ENCODE results near the gene NUCB1. TPM values are rescaled to one million over a fixed set of nuclear protein-coding genes. Genes with fewer than 3 reads are reported as not detected.

NUCB1 gene
- total and polyA plus RNA-seq, 4 donors = 186 to 775 (median 238) TPM

- H3K36me3 ChIP-seq (ENCODE audit: control insufficient read depth in 4 of 4, insufficient read depth in 3 of 4, low read depth in 1 of 4, low read length in 3 of 4) = peaks cover 0 to 12% (median 11%) of the 10 kb centered on the region in 4 donors
- H3K9me3 ChIP-seq (ENCODE audit: control insufficient read depth in 4 of 4, low read length in 3 of 4) = no peaks in the 10 kb centered on the region
- H3K27ac ChIP-seq (ENCODE audit: low read depth in 1 of 2, low read length in 2 of 2) = no peak overlapping the region
- no peaks in the 10 kb centered on the region for H3K27me3 ChIP-seq (ENCODE audit: control insufficient read depth in 4 of 4, insufficient read depth in 4 of 4, low read length in 3 of 4)
- H3K4me3 ChIP-seq (ENCODE audit: low read depth in 1 of 3, low read length in 3 of 3) = no peak overlapping the region
- 95% methylated on average over 4 of the region's 4 CpGs for WGBS
- TF ChIP-seq REST (IDR thresholded peaks at IDR 0.05) (no peak), EGR1 (IDR thresholded peaks at IDR 0.05; ENCODE audit: low read depth in 2 of 2) (no peak), SP1 (IDR thresholded peaks at IDR 0.05) (no peak), YY1 (IDR thresholded peaks at IDR 0.05) (no peak), RXRA (IDR thresholded peaks at IDR 0.05) (no peak), ATF3 (IDR thresholded peaks at IDR 0.05) (no peak), FOXA2 (IDR thresholded peaks at IDR 0.05) (no peak), FOXA1 (IDR thresholded peaks at IDR 0.05) (no peak), JUND (IDR thresholded peaks at IDR 0.05) (no peak), MAX (IDR thresholded peaks at IDR 0.05) (no peak), HNF4A (conservative IDR thresholded peaks at IDR 0.05) (no peak), CTCF (IDR thresholded peaks at IDR 0.05; ENCODE audit: low read depth, low read length, missing input control) (no peak), TAF1 (conservative IDR thresholded peaks at IDR 0.05) (no peak), HNF4G (IDR thresholded peaks at IDR 0.05) (no peak), GABPA (IDR thresholded peaks at IDR 0.05 in 1 of 2, conservative IDR thresholded peaks at IDR 0.05 in 1 of 2) (no peak), RAD21 (IDR thresholded peaks at IDR 0.05) (no peak)
- TF ChIP-seq, protein P1, sequence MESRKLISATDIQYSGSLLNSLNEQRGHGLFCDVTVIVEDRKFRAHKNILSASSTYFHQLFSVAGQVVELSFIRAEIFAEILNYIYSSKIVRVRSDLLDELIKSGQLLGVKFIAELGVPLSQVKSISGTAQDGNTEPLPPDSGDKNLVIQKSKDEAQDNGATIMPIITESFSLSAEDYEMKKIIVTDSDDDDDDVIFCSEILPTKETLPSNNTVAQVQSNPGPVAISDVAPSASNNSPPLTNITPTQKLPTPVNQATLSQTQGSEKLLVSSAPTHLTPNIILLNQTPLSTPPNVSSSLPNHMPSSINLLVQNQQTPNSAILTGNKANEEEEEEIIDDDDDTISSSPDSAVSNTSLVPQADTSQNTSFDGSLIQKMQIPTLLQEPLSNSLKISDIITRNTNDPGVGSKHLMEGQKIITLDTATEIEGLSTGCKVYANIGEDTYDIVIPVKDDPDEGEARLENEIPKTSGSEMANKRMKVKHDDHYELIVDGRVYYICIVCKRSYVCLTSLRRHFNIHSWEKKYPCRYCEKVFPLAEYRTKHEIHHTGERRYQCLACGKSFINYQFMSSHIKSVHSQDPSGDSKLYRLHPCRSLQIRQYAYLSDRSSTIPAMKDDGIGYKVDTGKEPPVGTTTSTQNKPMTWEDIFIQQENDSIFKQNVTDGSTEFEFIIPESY (IDR thresholded peaks at IDR 0.05) = no peak
- H3K9ac ChIP-seq (ENCODE audit: low read depth in 1 of 2, low read length in 2 of 2) = no peak overlapping the region
- H3K4me1 ChIP-seq (ENCODE audit: control insufficient read depth in 4 of 4, insufficient read depth in 4 of 4, low read length in 3 of 4) = no peaks in the 10 kb centered on the region
- DNase-seq (ENCODE audit: low spot score) = no peak
Measured at GRCh38 chr19:48852292-48852691, 47.8 kb upstream of the NUCB1 start.
